GM23338 (cell line): ENCODE results near the gene CPTP.

ENCODE experiments used
- TF ChIP-seq, protein P1 (sequence below), 2 experiments: fragments of 200-600 bp in 1 of 2; sonication (generic) in 1 of 2; conservative IDR thresholded peaks; 2 replicates each; pipeline versions ENCODE4 v1.5.1 to v1.6.1; 2016 to 2017; ENCODE audit warnings: antibody characterized with exemption in 2 of 2, low read depth in 2 of 2, mild to moderate bottlenecking in 2 of 2, moderate library complexity in 1 of 2
- TF ChIP-seq, protein P2 (sequence below): IDR thresholded peaks from 2 replicates; pipeline ENCODE4 v1.6.1; 2016; ENCODE audit warnings: antibody characterized with exemption
- TF ChIP-seq, protein P3 (sequence below): IDR thresholded peaks from one replicate; pipeline ENCODE4 v1.6.1; 2018; ENCODE audit warnings: antibody characterized with exemption; ENCODE audit not compliant: unreplicated experiment

DNA sequence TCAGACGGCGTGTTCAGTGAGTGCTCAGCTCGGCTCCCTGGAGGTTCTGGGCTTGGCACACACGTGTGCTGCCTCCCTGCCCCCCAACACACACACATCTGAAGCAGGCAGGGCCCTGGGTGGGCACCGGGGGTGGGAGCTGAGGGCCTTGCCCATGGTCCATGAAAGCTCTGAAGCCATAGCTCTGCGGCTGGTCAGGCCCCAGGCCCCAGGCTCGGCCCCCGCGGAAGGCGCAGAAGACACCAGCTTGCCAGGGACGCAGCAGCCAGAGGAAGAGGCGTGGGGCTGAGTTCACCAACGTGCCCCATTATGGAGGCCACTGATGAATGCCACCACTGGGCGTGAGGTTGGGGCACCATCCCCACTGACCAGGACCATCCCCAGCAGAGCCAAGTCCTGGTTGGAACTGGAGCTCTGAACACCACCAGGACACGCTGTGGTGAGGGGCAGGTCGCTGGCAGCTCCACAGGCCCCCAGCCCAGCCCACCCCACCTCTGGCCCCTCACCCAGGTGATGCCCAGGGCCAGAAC, 46.2 kb downstream of the CPTP start:
- TF ChIP-seq, protein P1, sequence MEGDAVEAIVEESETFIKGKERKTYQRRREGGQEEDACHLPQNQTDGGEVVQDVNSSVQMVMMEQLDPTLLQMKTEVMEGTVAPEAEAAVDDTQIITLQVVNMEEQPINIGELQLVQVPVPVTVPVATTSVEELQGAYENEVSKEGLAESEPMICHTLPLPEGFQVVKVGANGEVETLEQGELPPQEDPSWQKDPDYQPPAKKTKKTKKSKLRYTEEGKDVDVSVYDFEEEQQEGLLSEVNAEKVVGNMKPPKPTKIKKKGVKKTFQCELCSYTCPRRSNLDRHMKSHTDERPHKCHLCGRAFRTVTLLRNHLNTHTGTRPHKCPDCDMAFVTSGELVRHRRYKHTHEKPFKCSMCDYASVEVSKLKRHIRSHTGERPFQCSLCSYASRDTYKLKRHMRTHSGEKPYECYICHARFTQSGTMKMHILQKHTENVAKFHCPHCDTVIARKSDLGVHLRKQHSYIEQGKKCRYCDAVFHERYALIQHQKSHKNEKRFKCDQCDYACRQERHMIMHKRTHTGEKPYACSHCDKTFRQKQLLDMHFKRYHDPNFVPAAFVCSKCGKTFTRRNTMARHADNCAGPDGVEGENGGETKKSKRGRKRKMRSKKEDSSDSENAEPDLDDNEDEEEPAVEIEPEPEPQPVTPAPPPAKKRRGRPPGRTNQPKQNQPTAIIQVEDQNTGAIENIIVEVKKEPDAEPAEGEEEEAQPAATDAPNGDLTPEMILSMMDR (conservative IDR thresholded peaks at IDR 0.05; ENCODE audit: low read depth in 2 of 2): no peak
- TF ChIP-seq, protein P2, sequence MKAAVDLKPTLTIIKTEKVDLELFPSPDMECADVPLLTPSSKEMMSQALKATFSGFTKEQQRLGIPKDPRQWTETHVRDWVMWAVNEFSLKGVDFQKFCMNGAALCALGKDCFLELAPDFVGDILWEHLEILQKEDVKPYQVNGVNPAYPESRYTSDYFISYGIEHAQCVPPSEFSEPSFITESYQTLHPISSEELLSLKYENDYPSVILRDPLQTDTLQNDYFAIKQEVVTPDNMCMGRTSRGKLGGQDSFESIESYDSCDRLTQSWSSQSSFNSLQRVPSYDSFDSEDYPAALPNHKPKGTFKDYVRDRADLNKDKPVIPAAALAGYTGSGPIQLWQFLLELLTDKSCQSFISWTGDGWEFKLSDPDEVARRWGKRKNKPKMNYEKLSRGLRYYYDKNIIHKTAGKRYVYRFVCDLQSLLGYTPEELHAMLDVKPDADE: no peak
- TF ChIP-seq, protein P3, sequence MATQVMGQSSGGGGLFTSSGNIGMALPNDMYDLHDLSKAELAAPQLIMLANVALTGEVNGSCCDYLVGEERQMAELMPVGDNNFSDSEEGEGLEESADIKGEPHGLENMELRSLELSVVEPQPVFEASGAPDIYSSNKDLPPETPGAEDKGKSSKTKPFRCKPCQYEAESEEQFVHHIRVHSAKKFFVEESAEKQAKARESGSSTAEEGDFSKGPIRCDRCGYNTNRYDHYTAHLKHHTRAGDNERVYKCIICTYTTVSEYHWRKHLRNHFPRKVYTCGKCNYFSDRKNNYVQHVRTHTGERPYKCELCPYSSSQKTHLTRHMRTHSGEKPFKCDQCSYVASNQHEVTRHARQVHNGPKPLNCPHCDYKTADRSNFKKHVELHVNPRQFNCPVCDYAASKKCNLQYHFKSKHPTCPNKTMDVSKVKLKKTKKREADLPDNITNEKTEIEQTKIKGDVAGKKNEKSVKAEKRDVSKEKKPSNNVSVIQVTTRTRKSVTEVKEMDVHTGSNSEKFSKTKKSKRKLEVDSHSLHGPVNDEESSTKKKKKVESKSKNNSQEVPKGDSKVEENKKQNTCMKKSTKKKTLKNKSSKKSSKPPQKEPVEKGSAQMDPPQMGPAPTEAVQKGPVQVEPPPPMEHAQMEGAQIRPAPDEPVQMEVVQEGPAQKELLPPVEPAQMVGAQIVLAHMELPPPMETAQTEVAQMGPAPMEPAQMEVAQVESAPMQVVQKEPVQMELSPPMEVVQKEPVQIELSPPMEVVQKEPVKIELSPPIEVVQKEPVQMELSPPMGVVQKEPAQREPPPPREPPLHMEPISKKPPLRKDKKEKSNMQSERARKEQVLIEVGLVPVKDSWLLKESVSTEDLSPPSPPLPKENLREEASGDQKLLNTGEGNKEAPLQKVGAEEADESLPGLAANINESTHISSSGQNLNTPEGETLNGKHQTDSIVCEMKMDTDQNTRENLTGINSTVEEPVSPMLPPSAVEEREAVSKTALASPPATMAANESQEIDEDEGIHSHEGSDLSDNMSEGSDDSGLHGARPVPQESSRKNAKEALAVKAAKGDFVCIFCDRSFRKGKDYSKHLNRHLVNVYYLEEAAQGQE: no peak
